22Rv1 (cell line): Measurements from ENCODE around the gene CD22.
"Not testable (repeated sequence)": the region's sequence is repeated elsewhere in the genome, so short reads cannot be mapped to it uniquely, and the experiment has no call there.

Experiments used
- CTCF ChIP-seq: fragments of 450-650 bp; IDR thresholded peaks from 2 replicates; pipeline ENCODE4 v1.5.1; 2017; ENCODE audit warnings: mild to moderate bottlenecking
- ZFX ChIP-seq: fragments of 450-650 bp; IDR thresholded peaks from 2 replicates; pipeline ENCODE4 v1.6.1; 2017; ENCODE audit warnings: antibody characterized with exemption, borderline replicate concordance

- TF ChIP-seq CTCF, ZFX: not testable (repeated sequence)
These were observed 42.9 kb upstream of the CD22 start for GRCh38 chr19:35286101-35286500.
